HG02973 (cell line): ENCODE data around the gene KRT33A.
"Not testable (repeated sequence)": the region's sequence is repeated elsewhere in the genome, so short reads cannot be mapped to it uniquely, and the experiment has no call there.

Source experiments
- ATAC-seq: cut with Tn5 transposase; IDR thresholded peaks from one replicate; pipeline ENCODE4 v1.9.1; 2021; ENCODE audit warnings: moderate library complexity; ENCODE audit not compliant: unreplicated experiment

The KRT33A gene

DNA sequence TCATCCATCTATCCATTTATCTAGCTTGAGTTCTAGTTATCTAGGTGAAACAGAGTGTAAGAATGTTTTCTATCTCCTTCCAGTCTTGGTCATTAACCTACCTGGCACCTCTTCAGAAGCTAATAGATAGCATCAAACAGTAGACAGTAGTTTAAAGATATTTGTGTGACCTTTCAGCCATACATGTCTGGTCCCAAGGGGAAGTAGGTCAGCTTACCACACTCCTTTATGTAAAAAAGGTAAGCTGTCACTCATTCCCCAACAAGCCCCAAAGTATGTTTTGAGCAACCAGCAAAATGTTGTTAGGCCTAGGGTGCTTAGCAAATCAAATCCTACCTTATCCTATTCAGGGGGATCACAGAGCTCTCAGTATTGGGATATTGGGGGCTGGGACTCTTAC lies 15.4 kb upstream of the KRT33A start:
- no peak for ATAC-seq

DNA sequence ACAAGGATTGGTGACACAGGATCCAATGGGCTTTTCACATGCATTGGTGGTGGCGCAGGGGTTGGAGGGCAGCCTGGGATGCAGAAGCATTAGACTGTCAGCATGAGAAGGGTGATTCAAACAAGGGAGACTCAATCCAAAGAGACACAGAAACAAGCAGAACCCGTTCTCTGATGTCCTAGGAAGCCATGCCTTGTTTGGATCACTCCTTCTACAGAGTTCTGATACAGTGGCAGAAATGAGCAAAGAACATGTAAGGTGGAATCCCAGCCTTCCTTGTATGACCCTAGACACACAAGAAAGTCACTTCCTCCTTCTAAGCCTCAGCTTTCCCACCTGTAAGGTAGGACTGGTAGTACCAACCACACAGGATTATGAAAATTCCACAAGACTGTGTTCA lies 13.3 kb upstream of the KRT33A start:
- no peak for ATAC-seq

DNA sequence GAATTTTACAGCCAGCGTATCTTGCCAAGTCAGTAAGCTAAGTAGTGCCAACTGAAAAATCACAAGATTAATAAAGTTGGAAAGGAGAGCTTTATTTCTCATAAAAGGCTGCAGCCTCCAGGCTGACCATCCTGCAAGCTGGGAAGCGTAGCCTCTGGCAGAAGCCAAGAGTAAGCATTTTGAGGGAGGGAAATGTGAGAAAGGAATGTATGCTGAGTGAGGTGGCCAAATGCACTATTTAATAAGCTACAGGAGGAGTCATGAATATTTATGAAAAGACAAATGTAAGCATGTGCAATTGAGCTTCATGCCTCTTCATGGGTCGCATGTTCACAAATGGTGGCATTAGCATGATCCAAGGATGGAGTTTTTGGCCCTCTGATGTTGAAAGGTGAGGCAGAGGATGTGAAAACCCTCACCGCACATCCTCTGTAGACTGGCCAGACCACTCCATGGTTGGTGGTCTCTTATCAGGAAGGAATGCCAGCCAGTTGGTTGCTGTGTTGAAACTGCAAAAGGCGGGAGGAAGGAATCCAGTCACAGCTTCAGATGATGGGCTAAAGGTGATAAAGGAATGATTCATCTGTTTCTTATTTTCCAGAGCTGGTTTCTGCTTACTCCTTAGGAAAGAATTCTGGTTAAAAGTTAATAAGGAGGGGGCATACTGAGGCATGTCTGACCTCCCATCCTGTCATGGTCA lies 9.8 kb upstream of the KRT33A start:
- no peak for ATAC-seq

GRCh38 chr17:41354536-41354935 lies 3.9 kb upstream of the KRT33A start:
- ATAC-seq: no peak

GRCh38 chr17:41352597-41353366 lies 2.2 kb upstream of the KRT33A start:
- no peak for ATAC-seq

DNA sequence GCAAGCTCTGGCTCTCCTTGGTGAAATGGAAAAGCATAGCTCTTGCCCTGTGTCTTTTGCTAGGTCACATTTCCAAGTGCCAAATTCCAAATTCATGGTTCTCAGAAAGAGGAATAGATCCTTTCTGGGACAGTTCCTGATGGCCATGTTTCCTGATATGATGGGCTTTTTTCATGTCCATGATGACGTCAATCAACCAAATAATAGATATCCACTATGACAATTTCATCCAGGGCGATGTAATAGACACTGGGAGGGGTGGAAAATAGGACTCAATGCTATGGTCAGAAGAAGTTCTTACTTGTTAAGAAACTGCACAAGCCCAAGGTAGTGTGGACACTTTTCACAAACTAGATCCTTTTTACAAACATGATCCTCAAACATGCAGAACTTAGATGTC lies 549 bp upstream of the KRT33A start:
- ATAC-seq: no peak

DNA sequence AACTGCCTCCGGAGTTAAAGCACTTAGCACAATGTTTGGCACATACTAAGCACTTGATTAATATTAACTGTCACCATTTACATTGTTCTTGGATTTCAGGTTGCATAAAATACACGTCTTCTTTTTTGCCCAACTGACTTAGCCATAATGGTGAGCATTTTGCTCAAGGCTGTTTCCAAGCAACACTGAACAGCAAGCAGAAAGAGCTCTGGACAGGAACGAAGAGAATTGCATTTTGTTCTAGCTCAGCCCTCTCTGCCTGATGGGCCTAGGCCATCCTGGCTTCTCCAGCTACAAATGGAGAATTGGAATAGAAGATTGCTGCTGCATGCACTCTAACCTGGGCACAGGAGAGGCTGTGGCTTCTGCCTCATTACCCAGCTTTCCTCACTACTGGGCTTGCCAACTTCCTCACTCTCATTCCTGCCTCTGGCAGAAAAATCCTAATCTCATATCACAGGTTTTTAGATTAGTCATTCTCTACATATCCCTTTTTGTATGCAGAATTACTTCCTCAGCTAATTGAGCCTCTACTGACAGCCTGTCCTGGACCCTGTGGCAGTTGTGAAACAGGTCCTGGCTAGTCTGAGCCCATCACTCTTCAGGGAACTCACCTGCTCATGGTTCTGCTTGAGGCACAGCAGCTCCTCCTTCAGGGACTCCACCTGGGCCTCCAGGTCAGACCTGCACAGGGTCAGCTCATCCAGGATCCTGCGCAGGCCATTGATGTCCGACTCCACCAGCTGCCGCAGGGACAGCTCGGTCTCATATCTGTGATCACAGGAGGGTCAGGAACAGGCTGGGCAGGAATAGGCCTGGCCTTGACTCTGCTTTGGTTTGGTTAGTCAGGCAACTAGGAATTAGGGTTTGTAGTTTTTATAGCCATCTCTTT lies 2.5 kb downstream of the KRT33A start:
- no peak for ATAC-seq

GRCh38 chr17:41346421-41346820 lies 4.2 kb downstream of the KRT33A start:
- ATAC-seq: not testable (repeated sequence)

DNA sequence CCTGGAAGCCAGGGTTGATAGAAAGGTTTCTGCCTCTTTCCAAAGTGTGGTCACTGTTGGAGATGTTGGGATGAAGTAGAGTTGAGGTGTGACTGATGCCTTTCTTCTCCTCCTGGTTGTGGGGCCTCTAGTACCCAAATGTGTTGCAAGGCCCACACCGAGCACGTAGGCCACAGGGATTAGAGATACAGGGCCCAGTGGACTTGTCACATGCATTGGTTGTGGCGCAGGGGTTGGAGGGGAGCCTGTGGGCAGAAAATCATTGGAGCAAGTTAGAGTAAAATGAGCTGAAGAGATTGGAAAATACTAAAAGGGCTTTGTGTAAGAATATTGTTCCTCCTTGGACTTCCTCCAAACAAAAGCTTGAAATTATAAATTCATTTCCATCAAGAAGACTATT lies 4.6 kb downstream of the KRT33A start:
- ATAC-seq: no peak

GRCh38 chr17:41343029-41343428 lies 7.6 kb downstream of the KRT33A start:
- ATAC-seq: no peak

GRCh38 chr17:41340934-41341861 lies 9.4 kb downstream of the KRT33A start:
- ATAC-seq: no peak

DNA sequence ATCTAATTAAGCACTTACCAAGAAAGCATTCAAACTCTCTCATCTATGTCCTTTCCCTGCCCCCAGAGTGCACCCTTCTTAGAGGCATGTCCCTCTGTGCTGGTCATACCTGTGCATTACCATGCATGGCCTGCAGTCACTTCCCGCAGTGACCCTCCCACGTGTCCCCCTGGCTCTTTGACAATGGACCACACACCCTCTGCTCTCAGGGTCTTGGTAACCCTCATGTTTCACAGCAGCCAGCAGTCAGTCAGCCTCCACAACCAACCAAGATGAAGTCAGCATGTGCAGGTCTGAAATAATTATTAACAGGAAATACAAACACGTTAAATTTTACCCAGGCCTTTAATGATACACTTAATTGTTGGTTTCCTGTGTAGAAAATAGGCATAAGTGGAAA lies 10.1 kb downstream of the KRT33A start:
- ATAC-seq: no peak

DNA sequence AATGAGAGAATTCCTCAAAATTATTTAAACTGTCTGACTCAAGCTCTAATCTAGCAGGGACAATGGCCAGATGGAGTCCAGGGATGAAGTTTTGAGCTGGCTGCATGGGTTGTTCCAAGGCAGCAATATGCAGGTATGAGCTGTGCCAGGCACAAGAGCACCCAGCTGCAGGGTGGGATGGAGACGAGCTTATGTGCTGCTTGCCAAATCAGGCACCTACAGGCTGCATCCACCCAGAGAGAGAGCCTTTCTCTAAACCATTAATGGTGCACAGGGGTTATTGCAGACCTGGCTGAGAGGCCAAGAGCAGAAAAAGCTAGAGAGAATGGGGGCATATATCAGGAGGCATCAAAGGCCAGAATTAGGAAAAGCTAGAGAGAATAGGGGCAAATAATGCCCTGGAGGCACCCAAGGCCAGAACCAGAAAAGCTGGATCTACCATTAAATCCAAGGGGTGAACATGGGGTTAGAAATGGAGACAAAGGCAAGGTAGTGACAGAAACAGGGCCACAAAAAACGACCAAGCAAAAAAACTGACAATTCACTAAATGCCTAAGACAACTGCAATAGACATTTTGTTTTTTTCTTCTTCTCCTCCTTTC lies 11.0 kb downstream of the KRT33A start:
- no peak for ATAC-seq

GRCh38 chr17:41338961-41339485 lies 11.6 kb downstream of the KRT33A start:
- no peak for ATAC-seq

DNA sequence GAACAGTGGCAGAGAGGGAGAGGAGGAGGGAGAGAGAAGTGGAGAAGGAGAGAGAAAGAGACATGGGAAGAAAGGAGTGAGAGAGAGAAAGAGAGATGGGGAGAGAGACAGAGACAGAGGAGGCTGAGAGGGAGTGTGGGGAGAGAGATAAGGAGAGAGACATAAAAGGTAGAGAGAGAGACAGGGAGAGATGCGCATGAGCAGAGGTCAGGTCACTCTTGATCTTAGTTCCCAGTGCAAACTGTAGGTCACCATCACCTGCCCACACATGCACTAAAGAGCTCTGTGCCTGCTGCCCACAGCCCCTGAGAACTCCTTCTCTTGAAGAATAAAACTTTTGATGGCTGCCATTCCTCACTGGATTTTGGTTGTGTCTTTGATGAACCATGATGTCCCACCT lies 14.9 kb downstream of the KRT33A start:
- no peak for ATAC-seq

DNA sequence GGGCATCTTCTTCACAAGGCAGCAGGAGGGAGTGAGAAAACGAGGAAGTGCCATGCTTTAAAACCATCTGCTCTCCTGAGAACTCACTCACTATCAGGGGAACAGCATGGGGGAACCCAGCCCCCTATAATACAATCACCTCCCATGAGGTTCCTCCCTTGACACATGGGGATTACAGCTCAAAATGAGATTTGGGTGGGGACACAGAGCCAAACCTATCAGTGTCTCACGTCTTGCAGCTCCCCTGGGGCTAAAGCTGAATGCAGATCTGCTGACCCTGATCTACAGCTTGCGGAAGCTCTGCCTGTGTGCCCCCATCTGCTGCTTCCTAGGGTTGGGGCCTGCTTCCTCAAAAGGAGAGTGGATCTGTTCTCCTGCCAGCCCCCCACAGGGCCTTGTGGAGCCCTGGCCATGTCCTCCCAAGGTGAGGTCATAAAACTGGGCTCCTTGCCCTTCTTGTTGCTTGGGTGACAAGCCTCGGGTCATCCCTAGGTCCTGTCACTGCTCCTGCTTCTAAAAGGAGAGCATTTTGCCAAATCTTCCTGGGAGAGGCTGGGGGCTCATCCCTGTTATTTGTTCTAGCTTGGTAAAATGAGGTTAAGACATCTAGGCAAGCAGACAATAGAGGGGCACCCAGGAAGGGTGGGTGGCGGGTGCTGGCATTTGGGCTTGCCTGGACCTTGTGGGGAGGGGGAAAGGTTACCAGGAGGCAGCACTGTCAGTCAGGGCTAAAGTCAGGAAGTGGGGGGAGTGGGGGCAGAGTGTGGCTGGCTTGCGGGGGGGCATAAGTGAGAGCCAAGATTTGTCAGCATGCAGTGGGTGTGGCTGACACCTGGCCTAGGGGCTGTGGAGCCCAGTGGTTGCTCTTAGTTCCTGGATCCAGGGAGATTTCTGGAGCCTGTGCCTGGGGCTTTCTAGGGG lies 16.0 kb downstream of the KRT33A start:
- no peak for ATAC-seq

DNA sequence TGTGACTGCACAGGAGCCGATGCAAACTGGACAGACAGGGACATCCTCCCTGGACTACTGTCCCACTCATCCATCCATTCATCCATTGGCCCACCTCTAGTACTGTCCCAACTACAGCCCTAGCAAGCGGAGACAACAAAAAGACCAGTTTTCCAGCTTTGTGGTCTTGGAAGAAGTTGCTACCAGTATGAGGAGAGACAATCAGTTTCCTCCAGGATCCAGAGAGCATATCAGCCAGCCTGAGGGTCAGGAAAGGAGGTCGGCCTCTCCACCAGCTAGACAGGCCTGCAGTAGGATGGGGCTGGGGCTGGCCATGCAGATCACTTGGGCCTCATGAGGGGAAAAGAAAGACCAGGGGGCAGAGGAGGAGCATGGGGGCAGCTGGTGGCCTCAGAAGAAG lies 16.8 kb downstream of the KRT33A start:
- no peak for ATAC-seq

DNA sequence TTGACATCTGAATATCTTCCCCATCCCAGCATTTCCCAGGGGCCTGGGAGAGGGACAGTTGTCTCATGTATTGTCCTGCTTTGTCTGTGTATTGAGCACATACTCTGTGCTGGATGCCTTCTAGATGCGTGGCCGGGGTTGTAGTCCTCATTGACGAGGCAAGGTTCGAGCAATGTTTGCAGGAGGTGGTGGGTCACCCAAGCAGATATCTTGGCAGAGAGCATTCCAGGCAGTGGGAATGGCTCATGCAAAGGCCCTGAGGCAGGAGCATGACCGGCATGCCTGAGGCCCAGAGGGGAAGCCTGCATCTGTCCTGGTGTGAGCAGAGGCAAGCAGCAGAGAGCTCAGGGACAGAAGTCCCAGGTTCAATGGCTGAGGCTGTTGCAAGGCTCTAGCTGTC lies 17.5 kb downstream of the KRT33A start:
- no peak for ATAC-seq

- ATAC-seq: no peak
Measured at GRCh38 chr17:41332239-41332638, 18.4 kb downstream of the KRT33A start.
